GM12878 (cell line): ENCODE measurements around the gene HORMAD1. TPM values are rescaled to one million over a fixed set of nuclear protein-coding genes. Genes with fewer than 3 reads are reported as not detected.

ENCODE experiments used
- ATAC-seq: fragments of 200-7000 bp; cut with Tn5 transposase; 3 replicates; pipeline ENCODE4 v1.9.1; 2020; ENCODE audit warnings: mild to moderate bottlenecking, moderate library complexity
- BruUV-seq: library from RNA; stranded (reverse); fragments of 400-500 nt; replicated peaks from 2 replicates; lab custom pipeline; 2021; lab: Mats Ljungman, UMichigan
- CTCF ChIA-PET: fragments of 300-600 bp; sonication (Branson Sonifier 250); formaldehyde crosslinking; extraction: SDS; loops from one replicate; lab custom pipeline; 2021; ENCODE audit warnings: inconsistent platforms; lab: Yijun Ruan, JAX
- POLR2A ChIA-PET: fragments of 350-600 bp; formaldehyde crosslinking; extraction: SDS; loops from one replicate; lab custom pipeline; 2021; ENCODE audit warnings: inconsistent platforms; lab: Charles Lee
- RAD21 ChIA-PET: fragments of 300-600 bp; sonication (Branson Sonifier 250); formaldehyde crosslinking; loops from one replicate; lab custom pipeline; 2023; ENCODE audit warnings: antibody characterized with exemption; ENCODE audit not compliant: unreplicated experiment; lab: Charles Lee
- SMC1A ChIA-PET: fragments of 300-600 bp; sonication (Branson Sonifier 250); formaldehyde crosslinking; loops from one replicate; lab custom pipeline; 2023; ENCODE audit not compliant: unreplicated experiment, uncharacterized antibody; lab: Charles Lee
- DNase-seq: peaks from one replicate; pipeline ENCODE4 v3.0.0-alpha.2; 2011; ENCODE audit warnings: low read depth, low spot score
- FAIRE-seq: peaks from 3 replicates; lab custom pipeline; 2011; peaks lifted over from hg19 to GRCh38; lab: Jason Lieb, UNC
- H2AFZ ChIP-seq: 2 replicates; pipeline ENCODE4 v1.6.0; 2011; ENCODE audit warnings: low read depth, low read length, control low read depth; ENCODE audit not compliant: control insufficient read depth
- H3K27ac ChIP-seq: 2 replicates; pipeline ENCODE4 v1.5.1; 2011; ENCODE audit warnings: control low read depth; ENCODE audit not compliant: control insufficient read depth, insufficient read depth
- H3K27me3 ChIP-seq, 2 experiments: replicated peaks in 1 of 2; 2 replicates each; pipeline versions ENCODE4 v1.6.0 to v1.6.1; 2011; ENCODE audit warnings: low read length in 1 of 2; ENCODE audit not compliant: control insufficient read depth in 2 of 2, insufficient read depth in 2 of 2
- H3K36me3 ChIP-seq, 2 experiments: 2 replicates each; pipeline ENCODE4 v1.5.1; 2011; ENCODE audit warnings: low read length in 1 of 2; ENCODE audit not compliant: control insufficient read depth in 2 of 2, insufficient read depth in 2 of 2
- H3K4me1 ChIP-seq: 2 replicates; pipeline ENCODE4 v1.6.1; 2011; ENCODE audit warnings: mild to moderate bottlenecking, low read length, moderate library complexity, mixed read lengths; ENCODE audit not compliant: control insufficient read depth, insufficient read depth
- H3K4me2 ChIP-seq: 2 replicates; pipeline ENCODE4 v1.6.0; 2011; ENCODE audit warnings: control low read depth; ENCODE audit not compliant: control insufficient read depth, insufficient read depth
- H3K4me3 ChIP-seq: fragments of 200-600 bp; sonication (generic); 2 replicates; pipeline ENCODE4 v1.5.1; 2016
- H3K79me2 ChIP-seq: 2 replicates; pipeline ENCODE4 v1.6.0; 2011; ENCODE audit warnings: low read length; ENCODE audit not compliant: control insufficient read depth, insufficient read depth
- H3K9ac ChIP-seq: 2 replicates; pipeline ENCODE4 v1.8.0; 2011; ENCODE audit warnings: low read length, control low read depth, mixed read lengths; ENCODE audit not compliant: control insufficient read depth, insufficient read depth
- H3K9me3 ChIP-seq: replicated peaks from 3 replicates; pipeline ENCODE4 v1.5.1; 2011; ENCODE audit warnings: mild to moderate bottlenecking, low read length; ENCODE audit not compliant: control insufficient read depth, insufficient read depth
- H4K20me1 ChIP-seq: 2 replicates; pipeline ENCODE4 v1.6.0; 2011; ENCODE audit not compliant: control insufficient read depth, insufficient read depth
- CHD1 ChIP-seq: IDR thresholded peaks from 2 replicates; pipeline ENCODE4 v1.6.1; 2012; ENCODE audit warnings: low read depth, low read length, improper control_type of control experiment
- NFXL1 ChIP-seq: fragments of 450-650 bp; IDR thresholded peaks from 2 replicates; pipeline ENCODE4 v1.6.1; 2017; ENCODE audit warnings: antibody characterized with exemption, mild to moderate bottlenecking, borderline replicate concordance
- NR2C1 ChIP-seq: fragments of 450-650 bp; IDR thresholded peaks from 2 replicates; pipeline ENCODE4 v1.6.1; 2017; ENCODE audit warnings: antibody characterized with exemption, mild to moderate bottlenecking, moderate library complexity
- POU2F2 ChIP-seq: IDR thresholded peaks from 3 replicates; pipeline ENCODE4 v1.6.1; 2011; ENCODE audit warnings: low read depth, mild to moderate bottlenecking, low read length, borderline replicate concordance
- SUZ12 ChIP-seq: fragments of 200-600 bp; sonication (generic); IDR thresholded peaks from one replicate; pipeline ENCODE4 v1.6.1; 2018; ENCODE audit warnings: antibody characterized with exemption, mild to moderate bottlenecking; ENCODE audit not compliant: unreplicated experiment
- ZBED1 ChIP-seq: IDR thresholded peaks from 2 replicates; pipeline ENCODE4 v1.6.1; 2016; ENCODE audit warnings: borderline replicate concordance
- WGBS: methylation state at CpG from one replicate; pipeline ENCODE4 v1.1.6; 2016; ENCODE audit warnings: low lambda C conversion rate; ENCODE audit not compliant: insufficient replicate concordance, insufficient coverage; ENCODE audit errors: missing lambda C conversion rate; 5-methylcytosine and 5-hydroxymethylcytosine counted together
- in situ Hi-C: fragments of 300-500 bp; cut with MboI; formaldehyde crosslinking; loops from 9 replicates; pipeline ENCODE4 v1.14.3; 2018; ENCODE audit warnings: mixed read lengths
- intact Hi-C: fragments of 100-400 bp; cut with micrococcal nuclease; formaldehyde crosslinking; loops from one replicate; pipeline ENCODE4 v1.14.2; 2022; ENCODE audit not compliant: unreplicated experiment
- polyA plus RNA-seq, 11 experiments: library from polyadenylated mRNA; depleted of rRNA in 4 of 11; unstranded in 6 of 11; stranded (reverse) in 5 of 11; fragments of >200 nt; fragmentation: Nextera tagmentation in 4 of 11; fragmentation: Illumina TruSeq in 1 of 11; extraction: Ambion mirVana in 4 of 11; extraction: Trizol in 1 of 11; gene quantifications; 1 replicate in 1 of 11; 2 replicates in 10 of 11; pipeline versions ENCODE4 v1.2.1 to v1.2.3, GENCODE V29; 2011 to 2016; ENCODE audit warnings: inconsistent platforms in 2 of 11, missing spikeins in 2 of 11, low read depth in 1 of 11
- total RNA-seq, 4 experiments: library from RNA; depleted of rRNA in 3 of 4; stranded (reverse); fragments of >200 nt in 3 of 4; fragmentation: Illumina TruSeq in 1 of 4; extraction: Trizol in 1 of 4; gene quantifications; 2 replicates each; pipeline versions ENCODE4 v1.2.1 to v1.2.3, GENCODE V29; 2013 to 2021
- TF ChIP-seq, protein P1 (sequence below): fragments of 450-650 bp; IDR thresholded peaks from 2 replicates; pipeline ENCODE4 v1.6.1; 2017; ENCODE audit warnings: mild to moderate bottlenecking, low read depth, inconsistent platforms; ENCODE audit not compliant: poor library complexity, severe bottlenecking
- TF ChIP-seq, protein P2 (sequence below): IDR thresholded peaks from 2 replicates; pipeline ENCODE4 v1.6.1; 2011; ENCODE audit warnings: mild to moderate bottlenecking, low read depth, low read length, moderate library complexity; ENCODE audit not compliant: insufficient replicate concordance
- TF ChIP-seq, protein P3 (sequence below): IDR thresholded peaks from 2 replicates; pipeline ENCODE4 v1.6.1; 2011; ENCODE audit warnings: borderline replicate concordance, low read depth, mild to moderate bottlenecking, moderate library complexity, mixed read lengths, low read length; ENCODE audit not compliant: insufficient read depth; ENCODE audit errors: extremely low read length
- TF ChIP-seq, protein P4 (sequence below): IDR thresholded peaks from 2 replicates; pipeline ENCODE4 v1.6.1; 2012; ENCODE audit warnings: low read length, inconsistent platforms

The HORMAD1 gene
- total and polyA plus RNA-seq, 10 of the 15 experiments (the other 5 are each of a cell fraction or from before 2014, with no cell fraction given), result 0.08 to 0.22 (median 0.20) TPM; not detected in 6

DNA sequence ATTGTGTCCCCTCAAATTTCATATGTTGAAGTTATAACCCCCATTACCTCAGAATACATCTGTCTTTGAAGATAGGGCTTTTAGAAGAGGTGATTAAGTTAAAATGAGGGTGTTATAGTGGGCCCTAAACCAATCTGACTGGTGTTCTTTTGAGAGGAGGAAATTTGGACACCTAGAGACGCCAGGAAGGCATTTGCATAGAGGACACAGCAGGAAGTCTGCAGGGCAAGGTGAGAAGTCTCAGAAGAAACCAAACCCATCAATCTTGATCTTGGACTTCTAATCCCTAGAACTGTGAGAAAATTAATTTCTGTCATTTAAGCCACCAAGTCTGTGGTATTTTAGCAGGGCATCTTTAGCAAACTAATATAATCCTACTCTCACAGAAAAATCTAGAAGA lies 36.8 kb downstream of the HORMAD1 start:
- H3K27ac ChIP-seq, result no peak overlapping the region; the same call in 1 of the 2 replicates
- H2AFZ ChIP-seq, result no peak overlapping the region
- DNase-seq, result peak; percentile 11
- no peaks in the 10 kb centered on the region for H3K27me3 ChIP-seq
- H3K4me1 ChIP-seq, result peaks cover 4% of the 10 kb centered on the region
- H3K9me3 ChIP-seq, result no peaks in the 10 kb centered on the region; the same call in 2 of the 3 replicates
- H4K20me1 ChIP-seq, result no peaks in the 10 kb centered on the region
- H3K4me2 ChIP-seq, result peak overlapping the region; percentile 49
- BruUV-seq, result no TSS peak
- no peak overlapping the region for H3K9ac ChIP-seq
- TF ChIP-seq SUZ12 (no peak), POU2F2 (peak; percentile 65; the same call in 1 of the 3 replicates)
- H3K4me3 ChIP-seq, result no peak overlapping the region
- ChIA-PET SMC1A (interaction anchor here (0.6 to 2.9 kb wide), 6 partner anchors 8 to 192 kb away, joined by 3 to 11 read pairs (median 3); partner anchors contain the start of genes ENSA and GOLPH3L), RAD21 (interaction anchor here (0.6 to 1.4 kb wide), 3 partner anchors 8 to 1365 kb away, joined by 3 to 4 read pairs (median 3); no protein-coding TSS in a partner anchor), CTCF (interaction anchor here (0.7 to 2.2 kb wide), 4 partner anchors 13 to 124 kb away, joined by 3 to 8 read pairs (median 4); partner anchors contain the start of gene GOLPH3L), POLR2A (interaction anchor here (0.6 to 1.6 kb wide), 6 partner anchors 9 to 524 kb away, joined by 3 to 6 read pairs (median 4); partner anchors contain the start of gene GOLPH3L)
- H3K79me2 ChIP-seq, result no peaks in the 10 kb centered on the region
- H3K36me3 ChIP-seq, result no peaks in the 10 kb centered on the region; a peak in 1 of 4 replicates
- ATAC-seq, result peak; percentile 69
- 6% methylated on average over 1 of the region's 1 CpG for WGBS
- intact Hi-C loops, result no loop called here
- in situ Hi-C loops, result no loop called here
- peak; percentile 61 for FAIRE-seq

DNA sequence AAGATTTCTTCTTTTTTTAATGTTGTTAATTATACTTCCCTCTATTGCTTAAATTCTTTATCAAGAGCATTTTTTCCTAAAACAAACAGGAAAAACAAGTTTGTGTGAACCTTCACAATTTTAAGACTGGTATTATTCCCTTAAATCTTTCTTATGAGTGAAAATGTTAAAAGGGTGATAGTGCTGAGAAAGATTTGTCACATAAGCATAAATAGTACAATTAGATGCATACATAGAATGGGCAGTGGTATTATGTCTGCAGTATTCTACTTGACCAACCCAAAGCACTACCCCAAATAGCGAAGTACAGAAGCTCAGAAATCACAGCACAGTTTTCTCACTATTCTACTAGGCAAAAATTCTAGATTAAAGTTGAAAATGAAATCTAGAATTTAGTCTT lies 41.7 kb downstream of the HORMAD1 start:
- ChIA-PET RAD21 (no interaction called here), SMC1A (no interaction called here), CTCF (interaction anchor here (1.2 kb wide), 1 partner anchor 243 kb away, joined by 3 read pairs; no protein-coding TSS in a partner anchor), POLR2A (no interaction called here)
- ATAC-seq, result no peak
- in situ Hi-C loops (no loop called here), intact Hi-C loops (no loop called here)
- BruUV-seq, result no TSS peak
- no peaks in the 10 kb centered on the region for H4K20me1 ChIP-seq
- no peak for DNase-seq
- H3K9me3 ChIP-seq, result no peaks in the 10 kb centered on the region; the same call in 2 of the 3 replicates
- no peak overlapping the region for H3K27ac ChIP-seq
- no peak overlapping the region for H3K9ac ChIP-seq
- H2AFZ ChIP-seq, result no peak overlapping the region
- no peak for FAIRE-seq
- no peaks in the 10 kb centered on the region for H3K27me3 ChIP-seq
- H3K4me1 ChIP-seq, result no peaks in the 10 kb centered on the region
- H3K4me2 ChIP-seq, result no peak overlapping the region
- no peaks in the 10 kb centered on the region for H3K79me2 ChIP-seq
- 100% methylated on average over 1 of the region's 1 CpG for WGBS
- no peak overlapping the region for H3K4me3 ChIP-seq
- no peaks in the 10 kb centered on the region; a peak in 1 of 4 replicates for H3K36me3 ChIP-seq
- TF ChIP-seq, protein P1, sequence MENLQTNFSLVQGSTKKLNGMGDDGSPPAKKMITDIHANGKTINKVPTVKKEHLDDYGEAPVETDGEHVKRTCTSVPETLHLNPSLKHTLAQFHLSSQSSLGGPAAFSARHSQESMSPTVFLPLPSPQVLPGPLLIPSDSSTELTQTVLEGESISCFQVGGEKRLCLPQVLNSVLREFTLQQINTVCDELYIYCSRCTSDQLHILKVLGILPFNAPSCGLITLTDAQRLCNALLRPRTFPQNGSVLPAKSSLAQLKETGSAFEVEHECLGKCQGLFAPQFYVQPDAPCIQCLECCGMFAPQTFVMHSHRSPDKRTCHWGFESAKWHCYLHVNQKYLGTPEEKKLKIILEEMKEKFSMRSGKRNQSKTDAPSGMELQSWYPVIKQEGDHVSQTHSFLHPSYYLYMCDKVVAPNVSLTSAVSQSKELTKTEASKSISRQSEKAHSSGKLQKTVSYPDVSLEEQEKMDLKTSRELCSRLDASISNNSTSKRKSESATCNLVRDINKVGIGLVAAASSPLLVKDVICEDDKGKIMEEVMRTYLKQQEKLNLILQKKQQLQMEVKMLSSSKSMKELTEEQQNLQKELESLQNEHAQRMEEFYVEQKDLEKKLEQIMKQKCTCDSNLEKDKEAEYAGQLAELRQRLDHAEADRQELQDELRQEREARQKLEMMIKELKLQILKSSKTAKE, result no peak
- TF ChIP-seq ZBED1 (no peak), CHD1 (no peak), NR2C1 (no peak), NFXL1 (no peak)
- TF ChIP-seq, protein P2, sequence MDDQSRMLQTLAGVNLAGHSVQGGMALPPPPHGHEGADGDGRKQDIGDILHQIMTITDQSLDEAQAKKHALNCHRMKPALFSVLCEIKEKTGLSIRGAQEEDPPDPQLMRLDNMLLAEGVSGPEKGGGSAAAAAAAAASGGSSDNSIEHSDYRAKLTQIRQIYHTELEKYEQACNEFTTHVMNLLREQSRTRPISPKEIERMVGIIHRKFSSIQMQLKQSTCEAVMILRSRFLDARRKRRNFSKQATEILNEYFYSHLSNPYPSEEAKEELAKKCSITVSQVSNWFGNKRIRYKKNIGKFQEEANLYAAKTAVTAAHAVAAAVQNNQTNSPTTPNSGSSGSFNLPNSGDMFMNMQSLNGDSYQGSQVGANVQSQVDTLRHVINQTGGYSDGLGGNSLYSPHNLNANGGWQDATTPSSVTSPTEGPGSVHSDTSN, result no peak
- TF ChIP-seq, protein P3, sequence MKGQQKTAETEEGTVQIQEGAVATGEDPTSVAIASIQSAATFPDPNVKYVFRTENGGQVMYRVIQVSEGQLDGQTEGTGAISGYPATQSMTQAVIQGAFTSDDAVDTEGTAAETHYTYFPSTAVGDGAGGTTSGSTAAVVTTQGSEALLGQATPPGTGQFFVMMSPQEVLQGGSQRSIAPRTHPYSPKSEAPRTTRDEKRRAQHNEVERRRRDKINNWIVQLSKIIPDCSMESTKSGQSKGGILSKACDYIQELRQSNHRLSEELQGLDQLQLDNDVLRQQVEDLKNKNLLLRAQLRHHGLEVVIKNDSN, result no peak
- TF ChIP-seq, protein P4, sequence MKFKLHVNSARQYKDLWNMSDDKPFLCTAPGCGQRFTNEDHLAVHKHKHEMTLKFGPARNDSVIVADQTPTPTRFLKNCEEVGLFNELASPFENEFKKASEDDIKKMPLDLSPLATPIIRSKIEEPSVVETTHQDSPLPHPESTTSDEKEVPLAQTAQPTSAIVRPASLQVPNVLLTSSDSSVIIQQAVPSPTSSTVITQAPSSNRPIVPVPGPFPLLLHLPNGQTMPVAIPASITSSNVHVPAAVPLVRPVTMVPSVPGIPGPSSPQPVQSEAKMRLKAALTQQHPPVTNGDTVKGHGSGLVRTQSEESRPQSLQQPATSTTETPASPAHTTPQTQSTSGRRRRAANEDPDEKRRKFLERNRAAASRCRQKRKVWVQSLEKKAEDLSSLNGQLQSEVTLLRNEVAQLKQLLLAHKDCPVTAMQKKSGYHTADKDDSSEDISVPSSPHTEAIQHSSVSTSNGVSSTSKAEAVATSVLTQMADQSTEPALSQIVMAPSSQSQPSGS, result no peak
